Natural killer cell (primary cell): ENCODE data around the gene TMED1. TPM values are rescaled to one million over a fixed set of nuclear protein-coding genes. Genes with fewer than 3 reads are reported as not detected.
A peak's percentile ranks its signal among the peaks of the same experiment; 100 is the strongest.

Experiments
- ATAC-seq, 3 donors: fragments of 150-1000 bp in 2 of 3; fragments of 200-7000 bp in 1 of 3; cut with Tn5 transposase; 1 replicate in 1 of 3; 2 replicates in 2 of 3; pipeline ENCODE4 v1.10.0; 2021; ENCODE audit warnings: mild to moderate bottlenecking in 2 of 3, moderate library complexity in 2 of 3
- DNase-seq, 2 donors: peaks; one replicate each; pipeline versions ENCODE4 v3.0.0 to v3.0.0-alpha.2; 2013 to 2021; ENCODE audit warnings: mixed read lengths in 1 of 2
- H3K27ac ChIP-seq: one replicate; pipeline ENCODE4 v1.5.1; 2013; ENCODE audit warnings: mild to moderate bottlenecking, low read length
- H3K27me3 ChIP-seq: one replicate; pipeline ENCODE4 v1.6.1; 2013; ENCODE audit warnings: low read length; ENCODE audit not compliant: control insufficient read depth, insufficient read depth
- H3K36me3 ChIP-seq: one replicate; pipeline ENCODE4 v1.6.1; 2013; ENCODE audit warnings: low read length; ENCODE audit not compliant: control insufficient read depth, insufficient read depth
- H3K4me1 ChIP-seq: one replicate; pipeline ENCODE4 v1.6.1; 2013; ENCODE audit warnings: low read length; ENCODE audit not compliant: control insufficient read depth, insufficient read depth
- H3K4me3 ChIP-seq: one replicate; pipeline ENCODE4 v1.5.1; 2013; ENCODE audit warnings: low read length
- H3K9me3 ChIP-seq: one replicate; pipeline ENCODE4 v1.6.1; 2013; ENCODE audit warnings: low read length; ENCODE audit not compliant: control insufficient read depth, insufficient read depth
- H3K27ac Mint-ChIP-seq, 2 donors: one replicate each; pipeline ENCODE4 v1.8.0; 2022; ENCODE audit warnings: mild to moderate bottlenecking in 2 of 2, mixed read lengths in 2 of 2, moderate library complexity in 1 of 2
- H3K27me3 Mint-ChIP-seq, 2 donors: one replicate each; pipeline ENCODE4 v1.8.0; 2022; ENCODE audit warnings: low read depth in 2 of 2, mixed read lengths in 2 of 2
- H3K36me3 Mint-ChIP-seq: one replicate; pipeline ENCODE4 v1.8.0; 2022; ENCODE audit warnings: mixed read lengths
- H3K4me1 Mint-ChIP-seq, 2 donors: one replicate each; pipeline ENCODE4 v1.8.0; 2022; ENCODE audit warnings: mixed read lengths in 2 of 2
- H3K4me3 Mint-ChIP-seq: one replicate; pipeline ENCODE4 v1.8.0; 2022; ENCODE audit warnings: mild to moderate bottlenecking, moderate library complexity, mixed read lengths
- H3K9me3 Mint-ChIP-seq, 2 donors: one replicate each; pipeline ENCODE4 v1.8.0; 2022; ENCODE audit warnings: mixed read lengths in 2 of 2
- WGBS: methylation state at CpG from one replicate; pipeline ENCODE4 v1.1.7; 2013; ENCODE audit warnings: missing lambda C conversion rate; ENCODE audit not compliant: insufficient coverage; 5-methylcytosine and 5-hydroxymethylcytosine counted together
- intact Hi-C: fragments of 100-400 bp; cut with micrococcal nuclease; formaldehyde crosslinking; loops from one replicate; pipeline ENCODE4 v1.14.2; 2022
- total RNA-seq, 4 donors: library from RNA; stranded (reverse); fragments of 120-200 nt in 1 of 4; gene quantifications; one replicate each; pipeline versions ENCODE4 v1.2.3 to v1.2.4, GENCODE V29; 2013 to 2022
- TF ChIP-seq, protein P1 (sequence below): fragments of 200-600 bp; IDR thresholded peaks from one replicate; pipeline ENCODE4 v1.8.0; 2022; ENCODE audit warnings: antibody characterized with exemption

TMED1 gene
- total RNA-seq, 3 donors from 2014 or later (not counting 1 experiment from before 2014, with no cell fraction given): 20.5 to 27.8 (median 27.4) TPM

- H3K9me3 Mint-ChIP-seq: no peaks in the 10 kb centered on the region
- H3K4me3 ChIP-seq: peak overlapping the region; percentile 65
- H3K27ac Mint-ChIP-seq: peak overlapping the region; percentile 98 to 100
- DNase-seq (peak in 1 of 2 donors; percentile 29), ATAC-seq (no peak)
- H3K27me3 ChIP-seq: no peaks in the 10 kb centered on the region
- 71% methylated on average over 32 of the region's 32 CpGs for WGBS
- intact Hi-C loops: no loop called here
- TF ChIP-seq, protein P1, sequence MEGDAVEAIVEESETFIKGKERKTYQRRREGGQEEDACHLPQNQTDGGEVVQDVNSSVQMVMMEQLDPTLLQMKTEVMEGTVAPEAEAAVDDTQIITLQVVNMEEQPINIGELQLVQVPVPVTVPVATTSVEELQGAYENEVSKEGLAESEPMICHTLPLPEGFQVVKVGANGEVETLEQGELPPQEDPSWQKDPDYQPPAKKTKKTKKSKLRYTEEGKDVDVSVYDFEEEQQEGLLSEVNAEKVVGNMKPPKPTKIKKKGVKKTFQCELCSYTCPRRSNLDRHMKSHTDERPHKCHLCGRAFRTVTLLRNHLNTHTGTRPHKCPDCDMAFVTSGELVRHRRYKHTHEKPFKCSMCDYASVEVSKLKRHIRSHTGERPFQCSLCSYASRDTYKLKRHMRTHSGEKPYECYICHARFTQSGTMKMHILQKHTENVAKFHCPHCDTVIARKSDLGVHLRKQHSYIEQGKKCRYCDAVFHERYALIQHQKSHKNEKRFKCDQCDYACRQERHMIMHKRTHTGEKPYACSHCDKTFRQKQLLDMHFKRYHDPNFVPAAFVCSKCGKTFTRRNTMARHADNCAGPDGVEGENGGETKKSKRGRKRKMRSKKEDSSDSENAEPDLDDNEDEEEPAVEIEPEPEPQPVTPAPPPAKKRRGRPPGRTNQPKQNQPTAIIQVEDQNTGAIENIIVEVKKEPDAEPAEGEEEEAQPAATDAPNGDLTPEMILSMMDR: no peak
- no peaks in the 10 kb centered on the region for H3K27me3 Mint-ChIP-seq
- H3K36me3 ChIP-seq: peaks cover 23% of the 10 kb centered on the region
- peak overlapping the region; percentile 94 for H3K27ac ChIP-seq
- peak overlapping the region; percentile 91 for H3K4me3 Mint-ChIP-seq
- H3K4me1 Mint-ChIP-seq: peaks cover 14 to 18% of the 10 kb centered on the region in 2 donors
- H3K4me1 ChIP-seq: peaks cover 20% of the 10 kb centered on the region
- H3K9me3 ChIP-seq: no peaks in the 10 kb centered on the region
- no peaks in the 10 kb centered on the region for H3K36me3 Mint-ChIP-seq
Observed at GRCh38 chr19:10835089-10835753, 791 bp downstream of the TMED1 start.

- H3K27me3 Mint-ChIP-seq: no peaks in the 10 kb centered on the region
- H3K36me3 ChIP-seq: peaks cover 35% of the 10 kb centered on the region
- H3K4me1 ChIP-seq: peaks cover 23% of the 10 kb centered on the region
- no peak overlapping the region for H3K4me3 ChIP-seq
- no peak overlapping the region for H3K27ac ChIP-seq
- intact Hi-C loops: no loop called here
- TF ChIP-seq, protein P1: no peak
- ATAC-seq: no peak
- no peaks in the 10 kb centered on the region for H3K27me3 ChIP-seq
- no peaks in the 10 kb centered on the region for H3K9me3 Mint-ChIP-seq
- H3K27ac Mint-ChIP-seq: no peak overlapping the region
- H3K9me3 ChIP-seq: no peaks in the 10 kb centered on the region
- no peaks in the 10 kb centered on the region for H3K36me3 Mint-ChIP-seq
- DNase-seq: no peak
- no peak overlapping the region for H3K4me3 Mint-ChIP-seq
- H3K4me1 Mint-ChIP-seq: peaks cover 14 to 18% of the 10 kb centered on the region in 2 donors
- WGBS: 94% methylated on average over 20 of the region's 20 CpGs
Observed at GRCh38 chr19:10832939-10833296, 3.1 kb downstream of the TMED1 start.

DNA sequence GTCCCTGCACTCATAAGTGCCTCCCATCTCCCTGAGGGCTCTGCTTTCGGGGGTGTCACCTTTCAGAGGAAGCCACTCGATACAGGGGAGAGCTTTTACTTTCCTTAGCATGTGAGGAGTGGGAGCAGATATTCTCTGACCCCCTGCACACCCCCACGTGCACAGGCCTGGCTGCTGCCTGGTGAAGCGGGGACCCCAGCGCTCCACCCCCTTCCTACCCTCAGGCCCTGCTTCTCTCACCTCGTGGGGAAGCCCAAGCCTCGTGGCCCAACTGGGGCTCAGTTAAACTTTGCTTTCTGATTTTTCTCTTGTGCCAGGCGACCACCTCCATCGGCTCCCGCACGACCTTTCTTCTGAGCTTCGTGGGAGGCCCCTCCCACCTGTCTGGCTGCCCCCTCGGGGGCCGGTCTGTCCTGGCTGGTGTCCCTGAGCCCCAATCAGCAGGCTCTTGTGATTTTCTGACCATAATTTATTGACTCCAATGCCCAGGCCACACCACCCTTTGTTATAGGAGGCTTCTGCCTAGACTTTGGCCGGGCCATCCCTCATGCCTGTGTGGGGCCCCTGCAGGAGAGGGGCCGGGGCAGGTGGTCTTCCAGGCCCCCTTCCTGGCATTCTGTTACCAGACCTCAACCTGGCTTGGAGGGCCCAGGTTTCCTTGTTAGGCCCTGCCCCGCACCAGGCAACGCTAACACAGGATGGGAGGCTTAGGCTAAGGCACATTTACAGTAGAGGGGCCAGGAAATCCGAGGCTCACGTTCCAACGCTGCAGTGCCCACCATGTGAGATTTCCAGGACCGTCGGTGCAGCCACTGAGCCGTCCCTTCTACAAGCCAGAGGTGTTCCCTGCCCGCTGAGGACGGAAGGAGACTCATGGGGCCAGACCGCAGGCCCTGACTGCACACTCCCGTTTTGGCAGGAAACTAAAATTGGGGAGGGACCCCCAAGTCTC lies 3.7 kb downstream of the TMED1 start:
- peak overlapping the region; percentile 38 to 75 for H3K27ac Mint-ChIP-seq
- peaks cover 14 to 18% of the 10 kb centered on the region in 2 donors for H3K4me1 Mint-ChIP-seq
- ATAC-seq: no peak
- Histone ChIP-seq H3K9me3 (no peaks in the 10 kb centered on the region), H3K4me3 (no peak overlapping the region), H3K36me3 (peaks cover 35% of the 10 kb centered on the region), H3K4me1 (peaks cover 23% of the 10 kb centered on the region), H3K27me3 (no peaks in the 10 kb centered on the region), H3K27ac (no peak overlapping the region)
- H3K36me3 Mint-ChIP-seq: no peaks in the 10 kb centered on the region
- intact Hi-C loops: no loop called here
- no peak overlapping the region for H3K4me3 Mint-ChIP-seq
- WGBS: 91% methylated on average over 28 of the region's 28 CpGs
- no peaks in the 10 kb centered on the region for H3K9me3 Mint-ChIP-seq
- H3K27me3 Mint-ChIP-seq: no peaks in the 10 kb centered on the region
- TF ChIP-seq, protein P1: no peak
- DNase-seq: no peak
